Prostate gland (tissue), 2 donors: Measurements from ENCODE around the gene SDR9C7.

Experiments used
- POLR2A ChIP-seq: fragments of 450-650 bp; IDR thresholded peaks from one replicate; pipeline ENCODE4 v1.6.1; 2016; ENCODE audit warnings: antibody characterized with exemption, mild to moderate bottlenecking
- POLR2AphosphoS5 ChIP-seq: sonication (generic); formaldehyde crosslinking; IDR thresholded peaks from one replicate; pipeline ENCODE4 v1.6.1; 2017; ENCODE audit warnings: antibody characterized with exemption
- TF ChIP-seq, protein P1 (sequence below), 4 experiments: fragments of 200-600 bp in 2 of 4; fragments of 450-650 bp in 2 of 4; sonication (generic) in 2 of 4; IDR thresholded peaks; 1 replicate in 3 of 4; 2 replicates in 1 of 4; pipeline ENCODE4 v1.5.1; 2016 to 2019; ENCODE audit warnings: antibody characterized with exemption in 4 of 4, mild to moderate bottlenecking in 2 of 4, moderate library complexity in 2 of 4

DNA sequence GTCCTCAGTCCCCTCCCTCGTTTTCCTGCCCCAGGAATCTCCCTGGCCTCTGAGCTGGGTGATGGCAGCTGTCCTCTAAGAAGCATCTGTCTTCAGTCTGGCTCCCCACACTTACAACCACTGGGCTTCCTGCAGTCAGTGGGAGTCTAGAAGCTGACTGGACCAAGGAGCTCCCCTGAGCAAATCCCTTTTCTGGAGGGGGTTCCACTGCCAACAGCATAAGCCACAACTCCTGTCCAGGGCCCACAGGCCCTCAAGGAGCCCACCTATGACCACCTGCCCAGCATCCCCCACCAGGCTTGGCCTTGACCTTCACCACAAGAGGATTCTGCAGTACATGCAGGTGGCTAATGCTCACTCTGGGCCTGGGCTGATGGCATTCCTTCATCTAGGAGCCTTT is 19.1 kb upstream of the SDR9C7 start:
- TF ChIP-seq, protein P1, sequence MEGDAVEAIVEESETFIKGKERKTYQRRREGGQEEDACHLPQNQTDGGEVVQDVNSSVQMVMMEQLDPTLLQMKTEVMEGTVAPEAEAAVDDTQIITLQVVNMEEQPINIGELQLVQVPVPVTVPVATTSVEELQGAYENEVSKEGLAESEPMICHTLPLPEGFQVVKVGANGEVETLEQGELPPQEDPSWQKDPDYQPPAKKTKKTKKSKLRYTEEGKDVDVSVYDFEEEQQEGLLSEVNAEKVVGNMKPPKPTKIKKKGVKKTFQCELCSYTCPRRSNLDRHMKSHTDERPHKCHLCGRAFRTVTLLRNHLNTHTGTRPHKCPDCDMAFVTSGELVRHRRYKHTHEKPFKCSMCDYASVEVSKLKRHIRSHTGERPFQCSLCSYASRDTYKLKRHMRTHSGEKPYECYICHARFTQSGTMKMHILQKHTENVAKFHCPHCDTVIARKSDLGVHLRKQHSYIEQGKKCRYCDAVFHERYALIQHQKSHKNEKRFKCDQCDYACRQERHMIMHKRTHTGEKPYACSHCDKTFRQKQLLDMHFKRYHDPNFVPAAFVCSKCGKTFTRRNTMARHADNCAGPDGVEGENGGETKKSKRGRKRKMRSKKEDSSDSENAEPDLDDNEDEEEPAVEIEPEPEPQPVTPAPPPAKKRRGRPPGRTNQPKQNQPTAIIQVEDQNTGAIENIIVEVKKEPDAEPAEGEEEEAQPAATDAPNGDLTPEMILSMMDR (IDR thresholded peaks at IDR 0.05), result no peak
- TF ChIP-seq POLR2A (no peak), POLR2AphosphoS5 (no peak)
